ENCODE data around the gene SEMA5A. TPM values are rescaled to one million over a fixed set of nuclear protein-coding genes. Genes with fewer than 3 reads are reported as not detected.

Gene SEMA5A
- total RNA-seq, 1 donor = 42.3 TPM

DNA sequence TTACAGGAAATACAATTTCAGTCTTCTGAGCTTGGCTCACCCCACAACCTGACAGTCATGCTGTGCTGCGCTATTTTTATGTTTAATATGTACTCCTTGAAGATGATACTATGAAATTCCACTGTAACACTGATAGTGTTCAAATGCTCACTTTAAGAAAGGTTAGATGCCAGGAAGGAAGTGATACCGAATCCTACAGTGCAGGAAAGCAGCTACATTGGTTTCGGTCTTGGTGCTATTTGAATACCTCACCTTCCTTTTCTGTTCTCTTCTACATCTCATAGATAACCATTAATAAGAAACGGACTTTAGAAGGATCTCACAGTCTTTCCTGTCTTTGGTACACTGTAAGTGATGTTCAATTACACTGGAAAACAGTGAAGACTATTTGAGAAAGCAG is 117.6 kb downstream of the SEMA5A start:
- Histone ChIP-seq H3K9me3 (ENCODE audit: low read depth, low read length) (no peaks in the 10 kb centered on the region), H2AFZ (ENCODE audit: low read length) (no peak overlapping the region), H4K20me1 (ENCODE audit: insufficient read depth, low read length) (no peaks in the 10 kb centered on the region), H3K4me2 (ENCODE audit: insufficient read depth, low read length) (no peak overlapping the region), H3K27ac (ENCODE audit: low read depth, low read length) (no peak overlapping the region), H3K27me3 (ENCODE audit: insufficient read depth, low read length) (no peaks in the 10 kb centered on the region), H3K4me3 (ENCODE audit: insufficient read depth, low read length) (no peak overlapping the region), H3K4me1 (ENCODE audit: insufficient read depth, low read length) (peaks cover 21% of the 10 kb centered on the region), H3K36me3 (ENCODE audit: insufficient read depth, low read length) (no peaks in the 10 kb centered on the region), H3K79me2 (ENCODE audit: insufficient read depth, low read length) (no peaks in the 10 kb centered on the region)
- DNase-seq (ENCODE audit: insufficient read length, low spot score, missing footprints) = no peak
- TF ChIP-seq, protein P1, sequence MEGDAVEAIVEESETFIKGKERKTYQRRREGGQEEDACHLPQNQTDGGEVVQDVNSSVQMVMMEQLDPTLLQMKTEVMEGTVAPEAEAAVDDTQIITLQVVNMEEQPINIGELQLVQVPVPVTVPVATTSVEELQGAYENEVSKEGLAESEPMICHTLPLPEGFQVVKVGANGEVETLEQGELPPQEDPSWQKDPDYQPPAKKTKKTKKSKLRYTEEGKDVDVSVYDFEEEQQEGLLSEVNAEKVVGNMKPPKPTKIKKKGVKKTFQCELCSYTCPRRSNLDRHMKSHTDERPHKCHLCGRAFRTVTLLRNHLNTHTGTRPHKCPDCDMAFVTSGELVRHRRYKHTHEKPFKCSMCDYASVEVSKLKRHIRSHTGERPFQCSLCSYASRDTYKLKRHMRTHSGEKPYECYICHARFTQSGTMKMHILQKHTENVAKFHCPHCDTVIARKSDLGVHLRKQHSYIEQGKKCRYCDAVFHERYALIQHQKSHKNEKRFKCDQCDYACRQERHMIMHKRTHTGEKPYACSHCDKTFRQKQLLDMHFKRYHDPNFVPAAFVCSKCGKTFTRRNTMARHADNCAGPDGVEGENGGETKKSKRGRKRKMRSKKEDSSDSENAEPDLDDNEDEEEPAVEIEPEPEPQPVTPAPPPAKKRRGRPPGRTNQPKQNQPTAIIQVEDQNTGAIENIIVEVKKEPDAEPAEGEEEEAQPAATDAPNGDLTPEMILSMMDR (IDR thresholded peaks at IDR 0.05; ENCODE audit: extremely low read depth, low read depth, low read length) = no peak

- Histone ChIP-seq H4K20me1 (ENCODE audit: insufficient read depth, low read length) (no peaks in the 10 kb centered on the region), H3K27me3 (ENCODE audit: insufficient read depth, low read length) (no peaks in the 10 kb centered on the region), H3K4me3 (ENCODE audit: insufficient read depth, low read length) (no peak overlapping the region), H3K79me2 (ENCODE audit: insufficient read depth, low read length) (no peaks in the 10 kb centered on the region), H3K4me2 (ENCODE audit: insufficient read depth, low read length) (no peak overlapping the region), H3K9me3 (ENCODE audit: low read depth, low read length) (no peaks in the 10 kb centered on the region), H2AFZ (ENCODE audit: low read length) (no peak overlapping the region), H3K27ac (ENCODE audit: low read depth, low read length) (no peak overlapping the region), H3K36me3 (ENCODE audit: insufficient read depth, low read length) (no peaks in the 10 kb centered on the region), H3K4me1 (ENCODE audit: insufficient read depth, low read length) (peaks cover 13% of the 10 kb centered on the region)
- TF ChIP-seq, protein P1 (IDR thresholded peaks at IDR 0.05; ENCODE audit: extremely low read depth, low read depth, low read length) = no peak
- DNase-seq (ENCODE audit: insufficient read length, low spot score, missing footprints) = no peak
Observed at GRCh38 chr5:9425710-9426109, 120.2 kb downstream of the SEMA5A start.

- Histone ChIP-seq H2AFZ (ENCODE audit: low read length) (no peak overlapping the region), H3K4me2 (ENCODE audit: insufficient read depth, low read length) (no peak overlapping the region), H3K9me3 (ENCODE audit: low read depth, low read length) (no peaks in the 10 kb centered on the region), H3K4me3 (ENCODE audit: insufficient read depth, low read length) (no peak overlapping the region), H3K27me3 (ENCODE audit: insufficient read depth, low read length) (no peaks in the 10 kb centered on the region), H3K4me1 (ENCODE audit: insufficient read depth, low read length) (peaks cover 13% of the 10 kb centered on the region), H3K79me2 (ENCODE audit: insufficient read depth, low read length) (no peaks in the 10 kb centered on the region), H3K36me3 (ENCODE audit: insufficient read depth, low read length) (peaks cover 3% of the 10 kb centered on the region), H3K27ac (ENCODE audit: low read depth, low read length) (no peak overlapping the region), H4K20me1 (ENCODE audit: insufficient read depth, low read length) (no peaks in the 10 kb centered on the region)
- TF ChIP-seq, protein P1 (IDR thresholded peaks at IDR 0.05; ENCODE audit: extremely low read depth, low read depth, low read length) = no peak
- DNase-seq (ENCODE audit: insufficient read length, low spot score, missing footprints) = no peak
Observed at GRCh38 chr5:9423571-9423970, 122.3 kb downstream of the SEMA5A start.

DNA sequence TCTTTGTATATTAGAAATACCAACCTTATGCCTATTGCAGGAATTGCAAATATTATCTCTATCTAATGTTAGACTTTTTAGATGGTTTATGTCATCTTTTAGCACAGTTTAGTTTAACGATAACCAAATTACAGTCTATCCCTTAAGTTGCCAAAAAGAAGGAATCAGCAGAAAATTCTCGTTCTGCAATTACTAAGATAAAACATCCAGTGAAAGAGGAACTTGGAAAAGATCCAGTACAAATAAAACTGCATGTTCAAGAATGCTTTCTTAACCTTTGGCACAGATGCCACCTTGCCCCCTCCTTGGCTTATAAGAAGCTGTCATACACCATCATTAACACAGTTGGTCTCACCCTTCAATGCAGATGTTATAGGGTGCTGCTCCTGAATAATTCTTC is 124.0 kb downstream of the SEMA5A start:
- peaks cover 3% of the 10 kb centered on the region for H3K36me3 ChIP-seq (ENCODE audit: insufficient read depth, low read length)
- peak; percentile 60 for DNase-seq (ENCODE audit: insufficient read length, low spot score, missing footprints)
- no peaks in the 10 kb centered on the region for H3K27me3 ChIP-seq (ENCODE audit: insufficient read depth, low read length)
- peaks cover 13% of the 10 kb centered on the region for H3K4me1 ChIP-seq (ENCODE audit: insufficient read depth, low read length)
- H3K4me2 ChIP-seq (ENCODE audit: insufficient read depth, low read length) = no peak overlapping the region
- H3K79me2 ChIP-seq (ENCODE audit: insufficient read depth, low read length) = no peaks in the 10 kb centered on the region
- H3K4me3 ChIP-seq (ENCODE audit: insufficient read depth, low read length) = no peak overlapping the region
- TF ChIP-seq, protein P1 (IDR thresholded peaks at IDR 0.05; ENCODE audit: extremely low read depth, low read depth, low read length) = no peak
- no peaks in the 10 kb centered on the region for H4K20me1 ChIP-seq (ENCODE audit: insufficient read depth, low read length)
- H3K27ac ChIP-seq (ENCODE audit: low read depth, low read length) = no peak overlapping the region
- H2AFZ ChIP-seq (ENCODE audit: low read length) = no peak overlapping the region
- H3K9me3 ChIP-seq (ENCODE audit: low read depth, low read length) = no peaks in the 10 kb centered on the region

Data from osteoblast (primary cell).